GM18867 (cell line): Measurements from ENCODE around the gene DIS3L.
"Not testable (repeated sequence)": the region's sequence is repeated elsewhere in the genome, so short reads cannot be mapped to it uniquely, and the experiment has no call there.

ENCODE experiments used
- ATAC-seq: cut with Tn5 transposase; IDR thresholded peaks from one replicate; pipeline ENCODE4 v1.9.1; 2021; ENCODE audit warnings: mild to moderate bottlenecking, moderate library complexity; ENCODE audit not compliant: unreplicated experiment

The DIS3L gene

DNA sequence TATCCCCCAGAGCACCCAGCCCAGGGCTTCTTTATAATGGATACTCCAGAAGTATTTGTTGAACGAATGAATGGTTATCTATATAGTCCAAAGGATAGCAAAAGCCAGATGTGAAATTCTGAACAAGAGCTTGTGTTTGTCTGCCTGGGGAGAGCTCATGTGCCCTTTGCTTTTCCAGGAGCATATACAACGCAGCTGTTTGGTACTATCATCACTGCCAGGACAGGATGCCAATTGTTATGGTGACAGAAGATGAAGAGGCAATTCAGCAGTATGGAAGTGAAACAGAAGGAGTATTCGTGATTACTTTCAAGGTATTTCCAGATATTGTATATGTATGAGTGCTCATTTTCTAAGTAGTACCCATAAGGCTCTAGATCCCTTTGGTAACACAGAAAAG, 15.2 kb downstream of the DIS3L start:
- ATAC-seq = no peak

DNA sequence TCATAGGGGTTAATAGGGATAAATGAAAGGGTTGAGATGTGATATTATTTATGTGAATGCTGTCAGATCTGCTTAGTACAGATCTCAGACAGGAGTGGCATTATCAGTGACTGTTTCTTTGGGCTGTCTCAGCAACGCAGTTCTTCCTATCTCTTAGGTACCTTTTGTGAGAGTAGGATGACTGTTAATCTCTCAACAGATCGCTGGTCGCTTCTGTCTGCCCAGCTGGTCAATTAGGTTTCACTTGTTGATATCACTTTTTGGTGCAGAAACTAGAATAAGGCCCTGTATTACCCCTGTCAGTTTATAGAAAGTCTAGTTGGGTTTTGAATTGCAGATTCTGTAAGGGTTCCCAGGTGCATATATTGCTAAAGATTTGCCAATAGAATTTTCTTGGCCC, 16.5 kb downstream of the DIS3L start:
- ATAC-seq = no peak

- ATAC-seq = no peak
These were observed 17.4 kb downstream of the DIS3L start for GRCh38 chr15:66310786-66311185.

- ATAC-seq = no peak
These were observed 18.8 kb downstream of the DIS3L start for GRCh38 chr15:66312144-66312543.

DNA sequence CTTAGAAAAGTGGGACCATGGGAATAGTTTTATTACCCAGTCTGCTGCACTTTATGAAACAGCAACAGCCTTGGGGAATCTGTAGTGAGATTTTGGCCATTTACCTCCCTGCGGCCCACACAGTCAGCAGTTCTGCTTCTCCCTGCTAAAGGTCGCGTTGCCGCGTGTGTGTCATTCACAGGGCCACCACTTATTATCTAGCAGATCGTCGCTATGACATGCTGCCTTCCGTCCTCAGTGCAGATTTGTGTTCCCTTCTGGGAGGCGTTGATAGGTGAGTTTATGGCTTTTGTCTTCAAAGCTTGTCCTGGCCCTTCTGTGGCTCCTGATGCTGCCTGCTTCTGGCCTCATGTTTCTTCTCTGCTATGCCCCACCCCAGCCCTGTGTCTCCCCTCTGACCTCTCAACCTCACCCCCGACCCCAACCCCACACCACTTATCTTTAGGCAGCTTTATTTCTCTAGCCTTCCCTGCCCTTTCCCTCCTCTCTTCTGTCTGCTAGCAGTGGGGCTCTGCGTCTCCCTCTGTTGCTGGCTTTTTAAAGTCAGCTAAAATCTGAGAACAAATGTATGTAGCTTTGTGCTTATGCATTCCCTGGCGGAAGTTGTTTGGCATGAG, 30.1 kb downstream of the DIS3L start:
- ATAC-seq = no peak

DNA sequence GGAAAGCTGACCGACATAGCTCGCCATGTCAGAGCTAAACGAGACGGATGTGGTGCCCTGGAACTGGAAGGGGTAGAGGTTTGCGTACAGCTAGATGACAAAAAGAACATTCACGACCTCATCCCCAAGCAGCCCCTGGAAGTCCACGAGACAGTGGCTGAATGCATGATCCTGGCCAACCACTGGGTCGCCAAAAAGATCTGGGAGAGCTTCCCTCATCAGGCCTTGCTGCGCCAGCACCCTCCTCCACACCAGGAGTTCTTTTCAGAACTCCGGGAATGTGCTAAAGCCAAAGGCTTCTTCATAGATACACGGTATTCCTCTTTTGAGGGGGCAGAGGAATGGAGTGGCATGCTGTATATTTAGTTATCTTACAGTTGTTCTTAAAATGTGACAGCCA, 32.7 kb downstream of the DIS3L start:
- no peak for ATAC-seq

DNA sequence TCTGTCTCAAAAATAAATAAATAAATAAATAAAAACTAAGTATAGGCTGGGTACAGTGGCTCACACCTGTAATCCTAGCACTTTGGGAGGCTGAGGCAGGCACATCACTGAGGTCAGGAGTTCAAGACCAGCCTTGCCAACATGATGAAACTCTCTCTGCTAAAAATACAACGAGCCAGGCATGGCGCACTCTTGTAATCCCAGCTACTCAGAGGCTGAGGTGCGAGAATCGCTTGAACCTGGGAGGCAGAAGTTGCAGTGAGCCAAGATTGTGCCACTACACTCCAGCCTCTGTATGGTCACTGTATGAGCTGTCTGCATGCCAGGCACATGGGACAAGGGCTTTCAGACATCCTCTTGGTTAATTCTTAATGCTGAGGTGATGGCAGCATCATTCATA, 34.4 kb downstream of the DIS3L start:
- ATAC-seq = no peak

GRCh38 chr15:66328771-66329170, 35.4 kb downstream of the DIS3L start:
- ATAC-seq = no peak

DNA sequence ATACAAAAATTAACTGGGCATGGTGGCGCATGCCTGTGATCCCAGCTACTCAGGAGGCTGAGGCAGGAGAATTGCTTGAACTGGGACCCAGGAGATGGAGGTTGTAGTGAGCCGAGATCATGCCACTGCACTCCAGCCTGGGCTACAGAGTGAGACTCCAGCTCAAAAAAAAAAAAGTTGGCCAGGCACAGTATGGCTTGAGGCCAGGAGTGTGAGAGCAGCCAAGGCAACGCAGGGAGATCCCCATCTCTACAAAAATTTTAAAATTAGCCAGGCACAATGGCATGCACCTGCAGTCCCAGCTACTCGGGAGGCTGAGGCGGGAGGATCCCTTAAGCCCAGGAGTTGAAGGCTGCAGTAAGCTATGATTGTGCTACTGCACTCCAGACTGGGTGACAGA, 55.2 kb downstream of the DIS3L start:
- ATAC-seq = not testable (repeated sequence)

GRCh38 chr15:66356077-66356358, 62.6 kb downstream of the DIS3L start:
- ATAC-seq = no peak

GRCh38 chr15:66356359-66357236, 63.2 kb downstream of the DIS3L start, which contains the start of gene TIPIN:
TSS of gene TIPIN (minus strand) at chr15:66356685. CDS start at chr15:66352947, 3,738 bp downstream.
- peak; percentile 89 for ATAC-seq

DNA sequence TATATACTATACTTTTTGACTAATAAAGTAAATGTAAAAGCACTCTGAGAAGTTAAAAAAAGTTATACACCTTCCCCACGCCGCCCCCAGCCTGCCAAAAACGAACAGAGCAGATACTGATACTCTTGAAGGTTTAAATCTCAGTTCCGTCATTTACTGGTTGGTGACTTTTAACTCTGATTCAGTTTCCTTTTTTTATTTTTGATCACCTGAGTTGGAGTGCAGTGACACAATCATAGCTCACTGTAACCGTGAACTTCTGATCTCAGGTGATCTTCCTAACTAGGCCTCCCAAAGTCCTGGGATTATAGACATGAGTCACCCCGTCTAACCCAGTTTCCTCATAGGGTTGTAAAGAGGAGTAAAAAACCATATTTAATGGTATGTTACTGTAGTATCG, 66.4 kb downstream of the DIS3L start:
- no peak for ATAC-seq

GRCh38 chr15:66361745-66362460, 68.5 kb downstream of the DIS3L start:
- not testable (repeated sequence) for ATAC-seq

DNA sequence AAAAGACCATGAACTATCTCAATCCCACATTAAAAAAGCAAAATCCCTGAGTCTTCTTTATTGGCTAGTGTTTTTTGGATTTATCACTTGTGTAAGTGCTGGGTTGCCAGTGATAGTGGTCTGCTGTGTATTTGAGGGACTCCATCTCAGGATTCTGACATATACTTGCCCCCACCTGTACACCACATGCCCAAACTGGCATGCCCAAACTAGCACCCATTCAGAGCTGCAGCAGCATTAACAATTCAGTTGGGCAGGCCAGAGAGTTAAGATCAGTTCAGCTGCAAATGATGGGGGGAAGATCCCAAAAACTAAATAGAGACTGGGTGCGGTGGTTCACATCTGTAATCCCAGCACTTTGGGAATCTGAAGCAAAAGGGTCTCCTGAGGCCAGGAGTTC, 69.4 kb downstream of the DIS3L start:
- no peak for ATAC-seq

DNA sequence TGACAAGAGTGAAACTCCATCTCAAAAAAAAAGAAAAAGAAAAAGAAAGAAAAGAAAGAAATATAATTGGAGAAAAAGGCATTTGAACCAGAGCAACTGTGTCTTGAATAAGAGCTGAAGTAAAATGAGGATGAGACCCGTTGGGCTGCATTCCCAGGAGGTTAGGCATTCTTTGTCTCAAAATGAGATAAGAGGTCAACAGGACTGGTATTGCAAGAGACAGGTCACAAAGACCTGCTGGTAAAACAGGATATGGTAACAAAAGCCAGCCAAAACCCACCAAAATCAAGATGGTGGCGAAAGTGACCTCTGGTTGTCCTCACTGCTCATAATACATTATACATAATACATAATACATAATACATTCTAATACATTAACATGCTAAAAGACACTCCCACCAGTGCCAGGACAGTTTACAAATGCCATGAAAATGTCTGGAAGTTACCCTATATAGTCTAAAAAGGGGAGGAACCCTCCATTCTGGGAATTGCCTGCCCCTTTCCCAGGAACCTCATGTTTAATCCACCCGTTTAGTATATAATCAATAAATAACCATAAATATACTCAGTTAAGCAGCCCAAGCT, 71.7 kb downstream of the DIS3L start:
- ATAC-seq = no peak

GRCh38 chr15:66369773-66370651, 76.6 kb downstream of the DIS3L start:
- no peak for ATAC-seq

- ATAC-seq = no peak
These were observed 80.8 kb downstream of the DIS3L start for GRCh38 chr15:66374179-66374578.

DNA sequence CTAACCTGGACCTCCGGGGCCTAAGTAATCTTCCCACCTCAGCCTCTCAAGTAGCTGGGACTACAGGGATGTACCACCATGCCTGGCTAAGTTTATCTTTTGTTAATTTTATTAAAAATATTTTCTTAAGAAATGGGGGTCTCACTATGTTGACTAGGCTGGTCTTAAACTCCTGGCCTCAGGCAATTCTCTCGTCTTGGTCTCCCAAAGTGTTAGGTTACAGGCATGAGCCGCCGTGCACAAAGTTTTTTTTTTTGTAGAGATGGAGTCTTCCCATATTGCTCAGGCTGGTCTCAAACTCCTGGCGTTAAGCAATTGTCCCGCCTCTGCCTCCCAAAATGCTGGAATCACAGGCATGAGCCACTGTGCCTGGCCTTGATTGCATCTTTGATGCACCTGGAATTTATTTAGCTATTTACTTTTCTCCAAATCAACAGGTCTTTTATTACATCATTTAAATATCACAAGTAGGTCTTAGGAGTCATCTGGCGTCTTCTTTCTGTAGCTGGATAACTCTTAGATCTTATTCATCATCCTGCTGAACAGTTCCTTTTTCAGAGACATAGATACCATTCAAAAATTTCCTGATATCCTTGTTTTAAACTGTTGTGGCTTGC, 85.6 kb downstream of the DIS3L start:
- no peak for ATAC-seq

DNA sequence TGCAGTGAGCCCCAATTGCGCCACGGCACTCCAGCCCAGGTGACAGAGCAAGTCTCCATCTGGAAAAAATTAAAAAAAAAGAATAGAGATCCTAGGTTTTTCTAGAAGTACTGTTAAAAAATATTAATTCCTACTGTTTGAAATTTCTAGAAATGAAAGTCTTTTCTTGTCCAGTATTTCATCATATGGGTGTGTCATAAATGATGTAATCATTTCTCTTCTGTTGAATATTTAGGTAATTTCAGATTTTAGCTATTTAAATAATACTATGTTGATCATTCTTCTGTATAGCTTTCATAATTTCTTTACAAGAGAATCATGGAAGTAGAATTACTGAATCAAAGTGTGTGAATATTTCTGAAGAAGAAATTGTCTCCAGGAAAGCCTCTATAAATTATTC, 88.0 kb downstream of the DIS3L start:
- not testable (repeated sequence) for ATAC-seq
